ENCODE data around the gene ICA1L. TPM values are rescaled to one million over a fixed set of nuclear protein-coding genes. Genes with fewer than 3 reads are reported as not detected.
"Not testable (repeated sequence)": the region's sequence is repeated elsewhere in the genome, so short reads cannot be mapped to it uniquely, and the experiment has no call there.

Gene ICA1L
- total RNA-seq (2022) = 3.7 and 5.5 TPM in 2 replicates
- Bru-seq, nascent RNA = percentile 48 among the genes with signal in this experiment
- percentile 52 among the genes with signal in this experiment for BruChase-seq, experiment 1, labeled RNA remaining after a 2-hour chase
- percentile 51 among the genes with signal in this experiment for BruChase-seq, experiment 2, labeled RNA remaining after a 6-hour chase
- long read RNA-seq, partial matches to known transcripts = 0 of 3 reads
- long read RNA-seq, other reads (novel, unspliced or antisense) = 2 of 3 reads

- POLR2A ChIA-PET = interaction anchor here (1.0 kb wide), 1 partner anchor 40 kb away, joined by 4 read pairs; the partner anchor contains the start of genes CARF and WDR12
- TF ChIP-seq CTCF (IDR thresholded peaks at IDR 0.05; ENCODE audit: insufficient read depth in 1 of 2, low read depth in 1 of 2, low read length in 1 of 2, severe bottlenecking in 1 of 2, unreplicated experiment in 1 of 2) = no peak
- peak; percentile 69 to 85 for DNase-seq
- H3K4me1 ChIP-seq = peaks cover 5% of the 10 kb centered on the region; the same call in 1 of the 2 replicates
- H3K9me3 ChIP-seq = 0 out of 2 replicates have a peak, but pooled peaks cover 4% of the 10 kb centered on the region
- H3K4me1 Mint-ChIP-seq (ENCODE audit: low read depth, unreplicated experiment) = no peaks in the 10 kb centered on the region
- H3K36me3 Mint-ChIP-seq (ENCODE audit: insufficient read depth, unreplicated experiment) = peaks cover 14% of the 10 kb centered on the region
- H3K27me3 ChIP-seq (replicated peaks; ENCODE audit: control insufficient read depth, insufficient read depth, low read length) = no peaks in the 10 kb centered on the region
- no peaks in the 10 kb centered on the region for H3K9me3 Mint-ChIP-seq (ENCODE audit: unreplicated experiment)
- CTCF ChIA-PET = interaction anchor here (1.5 to 1.6 kb wide), 2 partner anchors 40 to 283 kb away, joined by 5 to 9 read pairs; no protein-coding TSS in a partner anchor
- H3K27ac Mint-ChIP-seq (ENCODE audit: unreplicated experiment) = peak within 1 kb of the TSS; percentile 77
- H3K4me3 Mint-ChIP-seq (ENCODE audit: unreplicated experiment) = peak within 1 kb of the TSS; percentile 78
- BruUV-seq (replicated peaks) = no TSS peak
- H3K36me3 ChIP-seq (ENCODE audit: control insufficient read depth, insufficient read depth, low read length) = no peaks in the 10 kb centered on the region
- intact Hi-C loops (cut with micrococcal nuclease; ENCODE audit: unreplicated experiment) = loop anchor here (1.0 to 5.0 kb wide), 2 partner anchors 234 to 297 kb away; no protein-coding TSS in a partner anchor
- peak within 1 kb of the TSS; percentile 94 for H3K4me3 ChIP-seq (ENCODE audit: low read depth, low read length)
- H3K27me3 Mint-ChIP-seq (ENCODE audit: insufficient read depth, unreplicated experiment) = no peaks in the 10 kb centered on the region
Observed at GRCh38 chr2:202871300-202872141, at the start of gene ICA1L. ICA1L (minus strand) TSS chr2:202871766; CDS start chr2:202829009, 42,757 bp downstream.

GRCh38 chr2:202918860-202919259 lies 47.3 kb upstream of the ICA1L start:
- Mint-ChIP-seq H3K27me3 (ENCODE audit: insufficient read depth, unreplicated experiment) (no peaks in the 10 kb centered on the region), H3K4me3 (ENCODE audit: unreplicated experiment) (no peak overlapping the region), H3K36me3 (ENCODE audit: insufficient read depth, unreplicated experiment) (no peaks in the 10 kb centered on the region), H3K4me1 (ENCODE audit: low read depth, unreplicated experiment) (no peaks in the 10 kb centered on the region), H3K27ac (ENCODE audit: unreplicated experiment) (no peak overlapping the region), H3K9me3 (ENCODE audit: unreplicated experiment) (peaks cover 7% of the 10 kb centered on the region)
- DNase-seq = no peak
- no peaks in the 10 kb centered on the region for H3K27me3 ChIP-seq (replicated peaks; ENCODE audit: control insufficient read depth, insufficient read depth, low read length)
- ChIA-PET POLR2A (no interaction called here), CTCF (no interaction called here)
- intact Hi-C loops (cut with micrococcal nuclease; ENCODE audit: unreplicated experiment) = loop anchor here (10.0 kb wide), 1 partner anchor 176 kb away; no protein-coding TSS in a partner anchor
- no peak overlapping the region for H3K4me3 ChIP-seq (ENCODE audit: low read depth, low read length)
- H3K36me3 ChIP-seq (ENCODE audit: control insufficient read depth, insufficient read depth, low read length) = no peaks in the 10 kb centered on the region
- TF ChIP-seq CTCF (IDR thresholded peaks at IDR 0.05; ENCODE audit: insufficient read depth in 1 of 2, low read depth in 1 of 2, low read length in 1 of 2, severe bottlenecking in 1 of 2, unreplicated experiment in 1 of 2) = no peak
- 0 out of 2 replicates have a peak, but pooled peaks cover 6% of the 10 kb centered on the region for H3K9me3 ChIP-seq
- no peaks in the 10 kb centered on the region for H3K4me1 ChIP-seq
- BruUV-seq (replicated peaks) = no TSS peak

GRCh38 chr2:202912342-202913201 lies 41.0 kb upstream of the ICA1L start:
- CTCF ChIA-PET; H3K9me3 ChIP-seq; H3K27me3 Mint-ChIP-seq (ENCODE audit: insufficient read depth, unreplicated experiment); H3K36me3 ChIP-seq (ENCODE audit: control insufficient read depth, insufficient read depth, low read length); H3K36me3 Mint-ChIP-seq (ENCODE audit: insufficient read depth, unreplicated experiment); H3K27me3 ChIP-seq (replicated peaks; ENCODE audit: control insufficient read depth, insufficient read depth, low read length); H3K4me1 ChIP-seq; H3K9me3 Mint-ChIP-seq (ENCODE audit: unreplicated experiment); BruUV-seq (replicated peaks): not testable (repeated sequence)
- Mint-ChIP-seq H3K4me3 (ENCODE audit: unreplicated experiment) (peak overlapping the region; percentile 97), H3K27ac (ENCODE audit: unreplicated experiment) (peak overlapping the region; percentile 92), H3K4me1 (ENCODE audit: low read depth, unreplicated experiment) (peaks cover 12% of the 10 kb centered on the region)
- POLR2A ChIA-PET = interaction anchor here (1.3 kb wide), 1 partner anchor 42 kb away, joined by 4 read pairs; no protein-coding TSS in a partner anchor
- peak in 1 of 2 experiments; percentile 34 for DNase-seq
- intact Hi-C loops (cut with micrococcal nuclease; ENCODE audit: unreplicated experiment) = loop anchor here (5.0 to 10.0 kb wide), 2 partner anchors 182 to 325 kb away; partner anchors contain the start of gene CYP20A1
- peak overlapping the region; percentile 55 for H3K4me3 ChIP-seq (ENCODE audit: low read depth, low read length)

All from Caco-2 (cell line).